Measurements from ENCODE around the gene DRC1.

- TF ChIP-seq POLR2A (IDR thresholded peaks at IDR 0.05; ENCODE audit: low read depth, low read length) (no peak), TAF1 (IDR thresholded peaks at IDR 0.05; ENCODE audit: low read depth, low read length) (no peak)
Observed at GRCh38 chr2:26364669-26365068, 37.1 kb upstream of the DRC1 start.
